ENCODE measurements around the gene TMEM161B.
"Not testable (repeated sequence)": the region's sequence is repeated elsewhere in the genome, so short reads cannot be mapped to it uniquely, and the experiment has no call there.

DNA sequence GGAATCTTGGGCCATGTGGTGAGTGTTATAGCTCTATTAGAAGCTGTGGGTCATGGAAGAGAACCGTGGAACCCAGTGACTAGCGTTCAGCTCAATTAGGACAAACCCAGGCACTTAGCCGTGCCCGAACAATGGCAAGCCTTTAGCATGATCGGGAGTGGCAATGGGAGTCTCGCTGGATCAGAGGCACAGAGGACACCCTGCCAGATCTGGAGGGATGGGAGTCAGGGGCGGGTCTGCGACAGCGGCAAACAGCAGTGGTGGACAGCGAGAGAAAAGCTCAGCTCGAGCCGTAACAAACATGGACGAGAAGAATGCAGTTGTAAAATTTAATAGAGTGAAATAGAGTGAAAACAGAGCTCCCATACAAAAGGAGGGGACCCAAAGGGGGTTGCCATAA, 91.2 kb downstream of the TMEM161B start:
- TF ChIP-seq CTCF (conservative IDR thresholded peaks at IDR 0.05; ENCODE audit: low read length); EZH2phosphoT487 (IDR thresholded peaks at IDR 0.05; ENCODE audit: borderline replicate concordance, low read depth, low read length): not testable (repeated sequence)

Measured in OCI-LY7 (cell line).